ENCODE results near the gene BEGAIN.

The BEGAIN gene

GRCh38 chr14:100564512-100564911 lies 22.7 kb downstream of the BEGAIN start:
- no peak for DNase-seq (ENCODE audit: extremely low spot score)
- POLR2A ChIA-PET = no interaction called here
- CTCF ChIA-PET = interaction anchor here (1.4 kb wide), 1 partner anchor 87 kb away, joined by 3 read pairs; no protein-coding TSS in a partner anchor
- no peak for TF ChIP-seq CTCF (IDR thresholded peaks at IDR 0.05; ENCODE audit: control extremely low read depth, extremely low read depth, low read depth, missing control alignments)

- CTCF ChIA-PET = no interaction called here
- no peak for TF ChIP-seq CTCF (IDR thresholded peaks at IDR 0.05; ENCODE audit: control extremely low read depth, extremely low read depth, low read depth, missing control alignments)
- POLR2A ChIA-PET = no interaction called here
- no peak for DNase-seq (ENCODE audit: extremely low spot score)
Measured at GRCh38 chr14:100562751-100563150, 24.5 kb downstream of the BEGAIN start.

- TF ChIP-seq CTCF (IDR thresholded peaks at IDR 0.05; ENCODE audit: control extremely low read depth, extremely low read depth, low read depth, missing control alignments) = no peak
- ChIA-PET POLR2A (no interaction called here), CTCF (no interaction called here)
- no peak for DNase-seq (ENCODE audit: extremely low spot score)
Measured at GRCh38 chr14:100561005-100561404, 26.2 kb downstream of the BEGAIN start.

- POLR2A ChIA-PET = no interaction called here
- CTCF ChIA-PET = no interaction called here
- TF ChIP-seq CTCF (IDR thresholded peaks at IDR 0.05; ENCODE audit: control extremely low read depth, extremely low read depth, low read depth, missing control alignments) = no peak
- DNase-seq (ENCODE audit: extremely low spot score) = no peak
Measured at GRCh38 chr14:100560471-100560870, 26.7 kb downstream of the BEGAIN start.

- no peak for DNase-seq (ENCODE audit: extremely low spot score)
- ChIA-PET CTCF (no interaction called here), POLR2A (no interaction called here)
- TF ChIP-seq CTCF (IDR thresholded peaks at IDR 0.05; ENCODE audit: control extremely low read depth, extremely low read depth, low read depth, missing control alignments) = no peak
Measured at GRCh38 chr14:100559455-100559854, 27.8 kb downstream of the BEGAIN start.

GRCh38 chr14:100558966-100559365 lies 28.3 kb downstream of the BEGAIN start:
- no peak for DNase-seq (ENCODE audit: extremely low spot score)
- ChIA-PET CTCF (no interaction called here), POLR2A (no interaction called here)
- TF ChIP-seq CTCF (IDR thresholded peaks at IDR 0.05; ENCODE audit: control extremely low read depth, extremely low read depth, low read depth, missing control alignments) = no peak

- ChIA-PET CTCF (no interaction called here), POLR2A (no interaction called here)
- no peak for TF ChIP-seq CTCF (IDR thresholded peaks at IDR 0.05; ENCODE audit: control extremely low read depth, extremely low read depth, low read depth, missing control alignments)
- DNase-seq (ENCODE audit: extremely low spot score) = no peak
Measured at GRCh38 chr14:100558226-100558625, 29.0 kb downstream of the BEGAIN start.
